Left ventricle myocardium inferior (tissue), 1 donor: ENCODE results near the gene CNOT6. TPM values are rescaled to one million over a fixed set of nuclear protein-coding genes. Genes with fewer than 3 reads are reported as not detected.
"Not testable (repeated sequence)": the region's sequence is repeated elsewhere in the genome, so short reads cannot be mapped to it uniquely, and the experiment has no call there.

Experiments used
- DNase-seq: peaks from one replicate; pipeline ENCODE4 v3.0.0-alpha.2; 2020
- H3K27ac ChIP-seq: fragments of 200-600 bp; replicated peaks from 2 replicates; pipeline ENCODE4 v1.8.0; 2021
- H3K27me3 ChIP-seq: fragments of 200-600 bp; 2 replicates; pipeline ENCODE4 v1.8.0; 2021; ENCODE audit warnings: low read depth
- H3K36me3 ChIP-seq: fragments of 200-600 bp; 2 replicates; pipeline ENCODE4 v1.8.0; 2021
- H3K4me1 ChIP-seq: fragments of 200-600 bp; 2 replicates; pipeline ENCODE4 v1.8.0; 2021
- H3K4me3 ChIP-seq: fragments of 200-600 bp; 2 replicates; pipeline ENCODE4 v1.8.0; 2021; ENCODE audit warnings: mild to moderate bottlenecking, moderate library complexity
- H3K9me3 ChIP-seq: fragments of 200-600 bp; replicated peaks from 2 replicates; pipeline ENCODE4 v1.8.0; 2021
- CTCF ChIP-seq: fragments of 200-600 bp; IDR thresholded peaks from 2 replicates; pipeline ENCODE4 v1.8.0; 2021; ENCODE audit warnings: antibody characterized with exemption, mild to moderate bottlenecking, borderline replicate concordance
- intact Hi-C: fragments of 100-400 bp; cut with micrococcal nuclease; formaldehyde crosslinking; loops from one replicate; pipeline ENCODE4 v1.11.0; 2022
- total RNA-seq: library from RNA; stranded (reverse); fragmentation: NEBNext Ultra II Directional; extraction: Animal tissue kit (Norgen Biotek cat#: 25700); gene quantifications from one replicate; pipeline ENCODE4 v1.2.1, GENCODE V29; 2021
- donor health status: DM: no; HTN: yes; CAD: no; lungs with severe emphysema.

Gene CNOT6
- total RNA-seq, 1 donor from 2014 or later = 15.9 TPM

GRCh38 chr5:180525399-180525798 lies 31.2 kb downstream of the CNOT6 start:
- Histone ChIP-seq H3K4me3 (no peak overlapping the region), H3K9me3 (no peaks in the 10 kb centered on the region), H3K4me1 (peaks cover 40% of the 10 kb centered on the region), H3K36me3 (peaks cover 6% of the 10 kb centered on the region), H3K27ac (no peak overlapping the region), H3K27me3 (no peaks in the 10 kb centered on the region)
- TF ChIP-seq CTCF = no peak
- intact Hi-C loops = no loop called here
- no peak for DNase-seq

GRCh38 chr5:180526269-180526668 lies 32.1 kb downstream of the CNOT6 start:
- TF ChIP-seq CTCF = no peak
- peaks cover 40% of the 10 kb centered on the region for H3K4me1 ChIP-seq
- no peaks in the 10 kb centered on the region for H3K9me3 ChIP-seq
- no peaks in the 10 kb centered on the region for H3K27me3 ChIP-seq
- no peak overlapping the region for H3K27ac ChIP-seq
- intact Hi-C loops = no loop called here
- DNase-seq = no peak
- H3K36me3 ChIP-seq = peaks cover 6% of the 10 kb centered on the region
- H3K4me3 ChIP-seq = no peak overlapping the region

- intact Hi-C loops = no loop called here
- no peak for DNase-seq
- Histone ChIP-seq H3K27me3 (no peaks in the 10 kb centered on the region), H3K27ac (no peak overlapping the region), H3K4me1 (peaks cover 33% of the 10 kb centered on the region), H3K4me3 (no peak overlapping the region), H3K9me3 (no peaks in the 10 kb centered on the region), H3K36me3 (peaks cover 18% of the 10 kb centered on the region)
- no peak for TF ChIP-seq CTCF
Measured at GRCh38 chr5:180527659-180528058, 33.5 kb downstream of the CNOT6 start.

- not testable (repeated sequence) for H3K27me3 ChIP-seq
Measured at GRCh38 chr5:180531036-180531585, 36.9 kb downstream of the CNOT6 start.

GRCh38 chr5:180532268-180532667 lies 38.1 kb downstream of the CNOT6 start:
- Histone ChIP-seq H3K4me3 (no peak overlapping the region), H3K27ac (no peak overlapping the region), H3K9me3 (no peaks in the 10 kb centered on the region), H3K36me3 (peaks cover 41% of the 10 kb centered on the region), H3K4me1 (no peaks in the 10 kb centered on the region), H3K27me3 (no peaks in the 10 kb centered on the region)
- intact Hi-C loops = no loop called here
- no peak for TF ChIP-seq CTCF
- DNase-seq = no peak

More at GRCh38 chr5:180531036-180531585, 36.9 kb downstream of the CNOT6 start:
- intact Hi-C loops, H3K4me3 ChIP-seq, H3K4me1 ChIP-seq, H3K9me3 ChIP-seq, H3K27ac ChIP-seq, DNase-seq: not testable (repeated sequence)
- peaks cover 31% of the 10 kb centered on the region for H3K36me3 ChIP-seq

GRCh38 chr5:180533845-180534244 lies 39.7 kb downstream of the CNOT6 start:
- intact Hi-C loops = no loop called here
- Histone ChIP-seq H3K27me3 (no peaks in the 10 kb centered on the region), H3K9me3 (no peaks in the 10 kb centered on the region), H3K4me1 (no peaks in the 10 kb centered on the region), H3K4me3 (no peak overlapping the region), H3K36me3 (peaks cover 41% of the 10 kb centered on the region), H3K27ac (no peak overlapping the region)
- DNase-seq = no peak
- TF ChIP-seq CTCF = no peak
